T47D (cell line): Measurements from ENCODE around the gene HAPLN3.

Experiments used
- DNase-seq, 2 experiments: peaks; one replicate each; pipeline versions ENCODE4 v3.0.0 to v3.0.0-alpha.2; 2011 to 2012; ENCODE audit warnings: low read depth in 1 of 2, low spot score in 1 of 2
- JUND ChIP-seq: IDR thresholded peaks from 2 replicates; pipeline ENCODE4 v1.6.1; 2012; ENCODE audit warnings: low read depth
- in situ Hi-C: cut with HindIII; loops from 2 replicates; pipeline ENCODE4 v1.10.0; 2016; ENCODE audit warnings: low sequenced_read_pairs, low pct_unique_long_range_greater_than_20kb

HAPLN3 gene

GRCh38 chr15:88906551-88906950, 11.2 kb upstream of the HAPLN3 start:
- DNase-seq: no peak
- TF ChIP-seq JUND: no peak
- in situ Hi-C loops: no loop called here

- no peak for TF ChIP-seq JUND
- in situ Hi-C loops: no loop called here
- no peak for DNase-seq
Observed at GRCh38 chr15:88906130-88906529, 10.8 kb upstream of the HAPLN3 start.

- in situ Hi-C loops: no loop called here
- TF ChIP-seq JUND: no peak
Observed at GRCh38 chr15:88905576-88905975, 10.2 kb upstream of the HAPLN3 start.

GRCh38 chr15:88904624-88905327, 9.4 kb upstream of the HAPLN3 start:
- in situ Hi-C loops: no loop called here
- TF ChIP-seq JUND: no peak
- peak; percentile 69 to 78 for DNase-seq

More at GRCh38 chr15:88905576-88905975, 10.2 kb upstream of the HAPLN3 start:
- DNase-seq: no peak

GRCh38 chr15:88904257-88904623, 8.9 kb upstream of the HAPLN3 start:
- in situ Hi-C loops: no loop called here

GRCh38 chr15:88902846-88903245, 7.5 kb upstream of the HAPLN3 start:
- no peak for DNase-seq
- in situ Hi-C loops: no loop called here
- TF ChIP-seq JUND: no peak

More at GRCh38 chr15:88904257-88904623, 8.9 kb upstream of the HAPLN3 start:
- no peak for TF ChIP-seq JUND
- DNase-seq: no peak

- no peak for DNase-seq
- no peak for TF ChIP-seq JUND
- in situ Hi-C loops: no loop called here
Observed at GRCh38 chr15:88902221-88902835, 7.0 kb upstream of the HAPLN3 start.

GRCh38 chr15:88901508-88902220, 6.3 kb upstream of the HAPLN3 start:
- no peak for DNase-seq
- in situ Hi-C loops: no loop called here
- no peak for TF ChIP-seq JUND

- DNase-seq: no peak
- in situ Hi-C loops: no loop called here
- no peak for TF ChIP-seq JUND
Observed at GRCh38 chr15:88900982-88901418, 5.7 kb upstream of the HAPLN3 start.

GRCh38 chr15:88900309-88900981, 5.1 kb upstream of the HAPLN3 start:
- in situ Hi-C loops: no loop called here
- no peak for DNase-seq
- no peak for TF ChIP-seq JUND

- in situ Hi-C loops: no loop called here
- DNase-seq: no peak
- TF ChIP-seq JUND: no peak
Observed at GRCh38 chr15:88899251-88899650, 3.9 kb upstream of the HAPLN3 start.

GRCh38 chr15:88898736-88899135, 3.4 kb upstream of the HAPLN3 start:
- no peak for DNase-seq
- no peak for TF ChIP-seq JUND
- in situ Hi-C loops: no loop called here
